B cell (primary cell): ENCODE measurements around the gene MAP3K14.

Source experiments
- EZH2 ChIP-seq: IDR thresholded peaks from 2 replicates; pipeline ENCODE4 v1.6.1; 2012; ENCODE audit warnings: borderline replicate concordance, low read depth, mild to moderate bottlenecking, moderate library complexity, low read length; ENCODE audit not compliant: insufficient read depth, poor library complexity, severe bottlenecking
- TF ChIP-seq, protein P1 (sequence below): fragments of 200-600 bp; IDR thresholded peaks from one replicate; pipeline ENCODE4 v1.8.0; 2022; ENCODE audit warnings: antibody characterized with exemption, mild to moderate bottlenecking

DNA sequence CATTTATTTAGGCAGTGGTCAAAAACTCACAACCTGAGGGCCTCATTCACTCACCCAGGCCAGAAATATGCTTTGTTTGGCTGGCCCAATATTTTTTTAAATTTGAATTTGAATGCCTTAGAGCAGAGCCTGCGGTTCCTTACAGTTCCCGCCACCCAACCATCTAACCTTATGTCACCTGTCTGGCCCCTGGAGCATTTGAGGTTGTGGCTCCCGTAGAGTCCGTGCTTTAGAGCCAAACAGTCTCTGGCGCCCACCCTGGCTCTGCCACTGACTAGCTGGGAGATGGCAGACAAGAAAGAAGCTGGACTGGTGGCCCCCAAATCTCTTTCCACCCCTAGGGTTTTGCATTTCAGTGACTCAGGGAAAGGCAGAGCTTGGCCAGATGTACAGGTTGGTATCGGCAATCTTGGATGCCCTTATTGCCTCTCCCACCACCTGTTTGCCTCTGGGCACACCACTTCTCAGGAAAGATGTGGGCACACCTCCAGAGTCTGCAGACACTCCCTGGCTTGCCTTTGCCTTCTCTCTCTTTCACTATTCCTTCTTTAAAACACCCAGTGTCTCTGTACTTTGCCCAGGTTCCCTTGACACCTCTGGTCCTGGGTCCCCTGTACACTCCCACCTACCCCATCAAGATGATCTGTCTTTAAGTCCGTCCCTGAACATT lies 1.9 kb upstream of the MAP3K14 start:
- TF ChIP-seq, protein P1, sequence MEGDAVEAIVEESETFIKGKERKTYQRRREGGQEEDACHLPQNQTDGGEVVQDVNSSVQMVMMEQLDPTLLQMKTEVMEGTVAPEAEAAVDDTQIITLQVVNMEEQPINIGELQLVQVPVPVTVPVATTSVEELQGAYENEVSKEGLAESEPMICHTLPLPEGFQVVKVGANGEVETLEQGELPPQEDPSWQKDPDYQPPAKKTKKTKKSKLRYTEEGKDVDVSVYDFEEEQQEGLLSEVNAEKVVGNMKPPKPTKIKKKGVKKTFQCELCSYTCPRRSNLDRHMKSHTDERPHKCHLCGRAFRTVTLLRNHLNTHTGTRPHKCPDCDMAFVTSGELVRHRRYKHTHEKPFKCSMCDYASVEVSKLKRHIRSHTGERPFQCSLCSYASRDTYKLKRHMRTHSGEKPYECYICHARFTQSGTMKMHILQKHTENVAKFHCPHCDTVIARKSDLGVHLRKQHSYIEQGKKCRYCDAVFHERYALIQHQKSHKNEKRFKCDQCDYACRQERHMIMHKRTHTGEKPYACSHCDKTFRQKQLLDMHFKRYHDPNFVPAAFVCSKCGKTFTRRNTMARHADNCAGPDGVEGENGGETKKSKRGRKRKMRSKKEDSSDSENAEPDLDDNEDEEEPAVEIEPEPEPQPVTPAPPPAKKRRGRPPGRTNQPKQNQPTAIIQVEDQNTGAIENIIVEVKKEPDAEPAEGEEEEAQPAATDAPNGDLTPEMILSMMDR, result no peak
- no peak for TF ChIP-seq EZH2
